ENCODE measurements around the gene FBLL1. TPM values are rescaled to one million over a fixed set of nuclear protein-coding genes. Genes with fewer than 3 reads are reported as not detected.

Gene FBLL1
- total and polyA plus RNA-seq, 9 of the 15 experiments (the other 6 are each of a cell fraction or from before 2014, with no cell fraction given), result not detected

- H3K4me3 ChIP-seq, result no peak overlapping the region
- no peak for DNase-seq (ENCODE audit: extremely low read depth in 1 of 4, low spot score in 3 of 4)
- no peaks in the 10 kb centered on the region for H3K4me1 ChIP-seq (replicated peaks in 1 of 2; ENCODE audit: control insufficient read depth in 2 of 2, insufficient read depth in 2 of 2, low read length in 2 of 2)
- H3K27me3 ChIP-seq (ENCODE audit: control insufficient read depth in 2 of 2, insufficient read depth in 2 of 2, low read length in 2 of 2), result no peaks in the 10 kb centered on the region
- no peaks in the 10 kb centered on the region for H4K20me1 ChIP-seq (replicated peaks; ENCODE audit: control insufficient read depth, insufficient read depth, low read length)
- no peak overlapping the region for H3K27ac ChIP-seq (ENCODE audit: extremely low read depth, low read depth, low read length)
- no peak for ATAC-seq
- H3K4me2 ChIP-seq (ENCODE audit: insufficient read depth, low read length), result no peak overlapping the region
- intact Hi-C loops (cut with micrococcal nuclease) (no loop called here), in situ Hi-C loops (cut with MboI) (no loop called here)
- peaks cover 86% of the 10 kb centered on the region for H3K36me3 ChIP-seq (ENCODE audit: control insufficient read depth, insufficient read depth, low read length)
- FAIRE-seq, result no peak
- BruUV-seq (replicated peaks), result no TSS peak
- no peak for TF ChIP-seq BRF2 (IDR thresholded peaks at IDR 0.05; ENCODE audit: borderline replicate concordance, insufficient read depth, insufficient read length)
- H2AFZ ChIP-seq (ENCODE audit: low read depth, low read length), result no peak overlapping the region
- CTCF ChIA-PET (ENCODE audit: low intra/inter-chr PET ratio), result no interaction called here
- POLR2A ChIA-PET, result interaction anchor here (2.2 kb wide), 1 partner anchor 11 kb away, joined by 9 read pairs; no protein-coding TSS in a partner anchor
- 91% methylated on average over 5 of the region's 5 CpGs for WGBS (ENCODE audit: insufficient coverage, low coverage, missing lambda C conversion rate)
- no peak overlapping the region for H3K9ac ChIP-seq (ENCODE audit: insufficient read depth in 1 of 2, low read depth in 2 of 2, low read length in 2 of 2)
- no peaks in the 10 kb centered on the region for H3K9me3 ChIP-seq (replicated peaks; ENCODE audit: control insufficient read depth, insufficient read depth, low read depth, low read length)
- H3K79me2 ChIP-seq (ENCODE audit: control insufficient read depth, insufficient read depth, low read length), result no peaks in the 10 kb centered on the region
- no peaks in the 10 kb centered on the region for H3K9me1 ChIP-seq (ENCODE audit: control insufficient read depth, insufficient read depth, low read length)
Observed at GRCh38 chr5:168494057-168494555, 35.0 kb upstream of the FBLL1 start.

- H3K4me1 ChIP-seq (replicated peaks in 1 of 2; ENCODE audit: control insufficient read depth in 2 of 2, insufficient read depth in 2 of 2, low read length in 2 of 2), result no peaks in the 10 kb centered on the region
- peaks cover 74% of the 10 kb centered on the region for H3K36me3 ChIP-seq (ENCODE audit: control insufficient read depth, insufficient read depth, low read length)
- H3K27me3 ChIP-seq (ENCODE audit: control insufficient read depth in 2 of 2, insufficient read depth in 2 of 2, low read length in 2 of 2), result no peaks in the 10 kb centered on the region
- FAIRE-seq, result no peak
- no TSS peak for BruUV-seq (replicated peaks)
- no peak overlapping the region for H3K4me2 ChIP-seq (ENCODE audit: insufficient read depth, low read length)
- no peak for DNase-seq (ENCODE audit: extremely low read depth in 1 of 4, low spot score in 3 of 4)
- in situ Hi-C loops (cut with MboI) (no loop called here), intact Hi-C loops (cut with micrococcal nuclease) (no loop called here)
- H3K79me2 ChIP-seq (ENCODE audit: control insufficient read depth, insufficient read depth, low read length), result no peaks in the 10 kb centered on the region
- no peak overlapping the region for H3K4me3 ChIP-seq
- H2AFZ ChIP-seq (ENCODE audit: low read depth, low read length), result no peak overlapping the region
- no peaks in the 10 kb centered on the region for H4K20me1 ChIP-seq (replicated peaks; ENCODE audit: control insufficient read depth, insufficient read depth, low read length)
- no peaks in the 10 kb centered on the region for H3K9me1 ChIP-seq (ENCODE audit: control insufficient read depth, insufficient read depth, low read length)
- no peak overlapping the region for H3K27ac ChIP-seq (ENCODE audit: extremely low read depth, low read depth, low read length)
- H3K9me3 ChIP-seq (replicated peaks; ENCODE audit: control insufficient read depth, insufficient read depth, low read depth, low read length), result no peaks in the 10 kb centered on the region
- WGBS (ENCODE audit: insufficient coverage, low coverage, missing lambda C conversion rate), result 93% methylated on average over 7 of the region's 7 CpGs
- ChIA-PET POLR2A (interaction anchor here (0.7 kb wide), 2 partner anchors 43 to 161 kb away, joined by 3 read pairs; no protein-coding TSS in a partner anchor), CTCF (ENCODE audit: low intra/inter-chr PET ratio) (no interaction called here)
- ATAC-seq, result no peak
- no peak overlapping the region for H3K9ac ChIP-seq (ENCODE audit: insufficient read depth in 1 of 2, low read depth in 2 of 2, low read length in 2 of 2)
- TF ChIP-seq HNRNPH1 (optimal IDR thresholded peaks at IDR 0.05; ENCODE audit: low read depth, low read length) (no peak), ELF1 (tag; IDR thresholded peaks at IDR 0.05) (no peak), CC2D1A (IDR thresholded peaks at IDR 0.05) (no peak), EGR1 (conservative IDR thresholded peaks at IDR 0.05) (no peak), HNRNPL (IDR thresholded peaks at IDR 0.05; ENCODE audit: low read depth, low read length) (no peak), HMGN3 (IDR thresholded peaks at IDR 0.05; ENCODE audit: borderline replicate concordance, extremely low read depth, insufficient read length, low read depth, low read length) (no peak), MAFK (IDR thresholded peaks at IDR 0.05; ENCODE audit: low read length) (no peak), XRCC3 (IDR thresholded peaks at IDR 0.05) (no peak), BMI1 (IDR thresholded peaks at IDR 0.05; ENCODE audit: low read length) (no peak), SOX6 (IDR thresholded peaks at IDR 0.05) (no peak), SNIP1 (IDR thresholded peaks at IDR 0.05; ENCODE audit: low read depth) (no peak), RBM15 (IDR thresholded peaks at IDR 0.05; ENCODE audit: insufficient read depth, low read length) (no peak), MED1 (CRISPR knock-in tag; IDR thresholded peaks at IDR 0.05; ENCODE audit: borderline replicate concordance) (no peak)
- TF ChIP-seq, protein P1, sequence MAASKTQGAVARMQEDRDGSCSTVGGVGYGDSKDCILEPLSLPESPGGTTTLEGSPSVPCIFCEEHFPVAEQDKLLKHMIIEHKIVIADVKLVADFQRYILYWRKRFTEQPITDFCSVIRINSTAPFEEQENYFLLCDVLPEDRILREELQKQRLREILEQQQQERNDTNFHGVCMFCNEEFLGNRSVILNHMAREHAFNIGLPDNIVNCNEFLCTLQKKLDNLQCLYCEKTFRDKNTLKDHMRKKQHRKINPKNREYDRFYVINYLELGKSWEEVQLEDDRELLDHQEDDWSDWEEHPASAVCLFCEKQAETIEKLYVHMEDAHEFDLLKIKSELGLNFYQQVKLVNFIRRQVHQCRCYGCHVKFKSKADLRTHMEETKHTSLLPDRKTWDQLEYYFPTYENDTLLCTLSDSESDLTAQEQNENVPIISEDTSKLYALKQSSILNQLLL (CRISPR knock-in tag; IDR thresholded peaks at IDR 0.05; ENCODE audit: borderline replicate concordance), result no peak
Observed at GRCh38 chr5:168502563-168503237, 26.4 kb upstream of the FBLL1 start.

Measured in K562 (cell line).